Thyroid gland (tissue), 4 donors: ENCODE results near the gene NUDCD2.

Experiments
- POLR2A ChIP-seq, 2 donors: fragments of 450-650 bp; IDR thresholded peaks; one replicate each; pipeline ENCODE4 v1.6.1; 2017; ENCODE audit warnings: antibody characterized with exemption in 2 of 2, mild to moderate bottlenecking in 2 of 2, moderate library complexity in 1 of 2
- TF ChIP-seq, protein P1 (sequence below), 6 experiments: fragments of 200-600 bp in 3 of 6; fragments of 450-650 bp in 3 of 6; sonication (generic) in 3 of 6; IDR thresholded peaks; one replicate each; pipeline ENCODE4 v1.5.1; 2016 to 2019; ENCODE audit warnings: antibody characterized with exemption in 6 of 6, mild to moderate bottlenecking in 2 of 6, inconsistent platforms in 1 of 6, moderate library complexity in 1 of 6

DNA sequence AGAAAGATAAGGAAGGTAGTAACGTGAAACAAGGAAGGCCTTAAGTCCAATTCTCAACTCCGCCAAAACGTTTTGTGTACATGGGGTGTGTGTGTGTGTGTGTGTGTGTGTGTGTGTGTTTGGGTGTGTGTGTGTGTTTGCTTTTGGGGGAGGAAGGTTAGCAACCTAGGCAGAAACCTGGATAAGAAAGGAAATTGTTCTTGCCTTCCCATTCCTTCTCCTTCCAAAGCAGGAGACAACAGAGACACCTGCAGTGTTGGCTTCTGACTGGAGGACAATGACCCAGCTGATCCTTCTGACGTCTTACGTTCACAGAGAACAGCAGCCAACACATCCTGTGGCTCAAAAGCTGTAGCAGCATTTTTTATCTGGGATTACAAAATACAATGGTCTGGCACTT lies 26.6 kb downstream of the NUDCD2 start:
- TF ChIP-seq, protein P1, sequence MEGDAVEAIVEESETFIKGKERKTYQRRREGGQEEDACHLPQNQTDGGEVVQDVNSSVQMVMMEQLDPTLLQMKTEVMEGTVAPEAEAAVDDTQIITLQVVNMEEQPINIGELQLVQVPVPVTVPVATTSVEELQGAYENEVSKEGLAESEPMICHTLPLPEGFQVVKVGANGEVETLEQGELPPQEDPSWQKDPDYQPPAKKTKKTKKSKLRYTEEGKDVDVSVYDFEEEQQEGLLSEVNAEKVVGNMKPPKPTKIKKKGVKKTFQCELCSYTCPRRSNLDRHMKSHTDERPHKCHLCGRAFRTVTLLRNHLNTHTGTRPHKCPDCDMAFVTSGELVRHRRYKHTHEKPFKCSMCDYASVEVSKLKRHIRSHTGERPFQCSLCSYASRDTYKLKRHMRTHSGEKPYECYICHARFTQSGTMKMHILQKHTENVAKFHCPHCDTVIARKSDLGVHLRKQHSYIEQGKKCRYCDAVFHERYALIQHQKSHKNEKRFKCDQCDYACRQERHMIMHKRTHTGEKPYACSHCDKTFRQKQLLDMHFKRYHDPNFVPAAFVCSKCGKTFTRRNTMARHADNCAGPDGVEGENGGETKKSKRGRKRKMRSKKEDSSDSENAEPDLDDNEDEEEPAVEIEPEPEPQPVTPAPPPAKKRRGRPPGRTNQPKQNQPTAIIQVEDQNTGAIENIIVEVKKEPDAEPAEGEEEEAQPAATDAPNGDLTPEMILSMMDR (IDR thresholded peaks at IDR 0.05) = no peak
- TF ChIP-seq POLR2A (IDR thresholded peaks at IDR 0.05) = no peak
